IPS-NIHi7 (cell line): ENCODE measurements around the gene RERG.
"Not testable (repeated sequence)": the region's sequence is repeated elsewhere in the genome, so short reads cannot be mapped to it uniquely, and the experiment has no call there.

Experiments
- DNase-seq: peaks from one replicate; pipeline ENCODE4 v3.0.0; 2012; ENCODE audit warnings: mixed read lengths; ENCODE audit errors: extremely low spot score

The RERG gene

GRCh38 chr12:15143467-15143866 is 77.8 kb downstream of the RERG start:
- no peak for DNase-seq

- no peak for DNase-seq
These were observed 78.5 kb downstream of the RERG start for GRCh38 chr12:15142711-15143110.

GRCh38 chr12:15131431-15131830 is 89.8 kb downstream of the RERG start:
- DNase-seq = no peak

GRCh38 chr12:15130541-15130940 is 90.7 kb downstream of the RERG start:
- DNase-seq = no peak

GRCh38 chr12:15123401-15123800 is 97.8 kb downstream of the RERG start:
- DNase-seq = no peak

GRCh38 chr12:15122344-15122743 is 98.9 kb downstream of the RERG start:
- DNase-seq = no peak

- no peak for DNase-seq
These were observed 102.3 kb downstream of the RERG start for GRCh38 chr12:15118955-15119354.

- DNase-seq = no peak
These were observed 104.2 kb downstream of the RERG start for GRCh38 chr12:15116983-15117382.

GRCh38 chr12:15116086-15116485 is 105.1 kb downstream of the RERG start:
- DNase-seq = no peak

GRCh38 chr12:15115434-15115833 is 105.8 kb downstream of the RERG start:
- DNase-seq = no peak

GRCh38 chr12:15114501-15114900 is 106.7 kb downstream of the RERG start:
- no peak for DNase-seq

- DNase-seq = no peak
These were observed 128.4 kb downstream of the RERG start for GRCh38 chr12:15092826-15093225.

GRCh38 chr12:15090441-15090840 is 130.8 kb downstream of the RERG start:
- DNase-seq = no peak

GRCh38 chr12:15088105-15088504 is 133.1 kb downstream of the RERG start:
- DNase-seq = no peak

GRCh38 chr12:15077751-15078150 is 143.5 kb downstream of the RERG start:
- DNase-seq = not testable (repeated sequence)

GRCh38 chr12:15074351-15074750 is 146.9 kb downstream of the RERG start:
- DNase-seq = no peak

- no peak for DNase-seq
These were observed 162.1 kb downstream of the RERG start for GRCh38 chr12:15059123-15059522.
